RWPE1 (cell line): ENCODE data around the gene BIRC7.

Experiments used
- CTCF ChIA-PET: fragments of 350-600 bp; sonication (Branson Sonifier 250); formaldehyde crosslinking; extraction: SDS; loops from one replicate; lab custom pipeline; 2021; lab: Yijun Ruan, JAX
- POLR2A ChIA-PET: fragments of 400-600 bp; formaldehyde crosslinking; extraction: SDS; loops from one replicate; lab custom pipeline; 2020; ENCODE audit warnings: antibody characterized with exemption; ENCODE audit not compliant: low non-redundant PET; lab: Yijun Ruan, JAX
- DNase-seq: peaks from one replicate; pipeline ENCODE4 v3.0.0; 2012; ENCODE audit warnings: low spot score
- H3K27ac ChIP-seq: fragments of 450-650 bp; 2 replicates; pipeline ENCODE4 v1.5.1; 2017
- CTCF ChIP-seq: fragments of 450-650 bp; conservative IDR thresholded peaks from 2 replicates; pipeline ENCODE4 v1.5.1; 2017; ENCODE audit warnings: low read depth, mild to moderate bottlenecking

The BIRC7 gene

GRCh38 chr20:63202811-63203526 lies 32.7 kb upstream of the BIRC7 start:
- H3K27ac ChIP-seq = no peak overlapping the region
- DNase-seq = no peak
- TF ChIP-seq CTCF = no peak
- ChIA-PET POLR2A (no interaction called here), CTCF (interaction anchor here (0.6 to 1.4 kb wide), 5 partner anchors 10 to 589 kb away, joined by 3 to 7 read pairs (median 3); no protein-coding TSS in a partner anchor)

DNA sequence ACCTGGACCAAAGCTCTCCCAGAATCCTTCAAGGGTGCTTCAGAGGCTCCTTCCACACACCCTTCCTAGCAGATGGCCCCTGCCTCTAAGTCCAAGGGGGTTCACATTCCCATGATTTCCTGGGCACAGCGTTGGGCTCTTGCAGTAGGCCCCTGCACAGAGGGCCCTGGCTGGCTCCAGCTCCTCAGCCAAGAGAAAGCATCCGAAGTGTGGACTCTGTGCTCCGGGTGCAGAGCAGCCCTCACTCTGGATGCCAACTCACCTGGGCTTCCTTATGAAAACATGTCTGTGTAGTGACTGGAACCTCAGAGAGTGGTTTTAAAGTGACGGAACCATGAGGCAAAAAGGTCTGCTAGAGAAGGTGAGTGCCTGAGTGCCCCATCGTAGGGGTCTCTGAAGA lies 31.3 kb upstream of the BIRC7 start:
- ChIA-PET CTCF (interaction anchor here (0.6 to 1.4 kb wide), 3 partner anchors 23 to 941 kb away, joined by 3 read pairs; no protein-coding TSS in a partner anchor), POLR2A (interaction anchor here (0.6 kb wide), 1 partner anchor 13 kb away, joined by 3 read pairs; no protein-coding TSS in a partner anchor)
- no peak for TF ChIP-seq CTCF
- H3K27ac ChIP-seq = 0 out of 2 replicates have a peak overlapping the region, but pooled peaks have one; percentile 3
- DNase-seq = no peak

DNA sequence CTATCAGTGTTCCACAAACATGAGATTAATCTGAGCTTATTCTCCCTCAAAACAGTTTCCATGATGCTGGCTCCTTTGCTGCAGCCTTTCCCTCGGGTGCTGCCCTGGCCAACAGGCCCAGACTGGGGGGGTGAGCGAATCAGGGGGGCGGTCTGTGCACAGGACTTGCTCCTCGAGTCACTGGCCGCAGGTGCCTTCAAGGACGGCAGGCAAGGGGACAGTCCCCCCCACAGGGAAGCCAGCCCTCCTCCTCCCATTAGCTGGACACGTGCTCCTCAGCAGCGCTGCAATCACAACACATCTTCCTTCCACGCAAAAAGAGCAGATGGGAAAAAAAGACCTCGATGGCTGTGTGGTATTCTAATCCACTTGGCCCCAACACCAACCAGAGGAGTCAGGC lies 29.8 kb upstream of the BIRC7 start:
- no peak for TF ChIP-seq CTCF
- ChIA-PET CTCF (interaction anchor here (0.9 to 3.4 kb wide), 3 partner anchors 9 to 103 kb away, joined by 3 to 16 read pairs (median 8); no protein-coding TSS in a partner anchor), POLR2A (no interaction called here)
- no peak for DNase-seq
- no peak overlapping the region for H3K27ac ChIP-seq

DNA sequence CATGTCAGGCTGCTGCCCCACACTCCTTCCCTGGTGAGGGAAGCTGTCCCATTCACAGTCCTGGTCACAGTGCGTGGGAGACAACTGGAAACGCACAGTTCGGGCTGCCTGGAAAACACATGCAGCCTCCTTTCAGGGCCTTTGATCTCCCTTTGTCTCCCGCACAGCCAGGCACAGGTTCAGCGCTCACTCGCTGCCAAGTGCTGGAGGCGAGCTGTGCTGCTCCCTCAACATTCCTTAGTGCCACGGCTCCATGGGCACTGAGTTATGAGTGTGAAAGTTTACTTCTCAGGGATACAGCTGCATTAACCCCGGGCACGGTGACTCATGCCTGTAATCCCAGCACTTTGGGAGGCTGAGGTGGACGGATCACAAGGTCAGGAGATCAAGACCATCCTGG lies 28.8 kb upstream of the BIRC7 start:
- DNase-seq = peak; percentile 90
- TF ChIP-seq CTCF = no peak
- peak overlapping the region; percentile 52 for H3K27ac ChIP-seq
- ChIA-PET POLR2A (no interaction called here), CTCF (interaction anchor here (0.8 to 3.4 kb wide), 5 partner anchors 8 to 56 kb away, joined by 3 to 16 read pairs (median 4); no protein-coding TSS in a partner anchor)

DNA sequence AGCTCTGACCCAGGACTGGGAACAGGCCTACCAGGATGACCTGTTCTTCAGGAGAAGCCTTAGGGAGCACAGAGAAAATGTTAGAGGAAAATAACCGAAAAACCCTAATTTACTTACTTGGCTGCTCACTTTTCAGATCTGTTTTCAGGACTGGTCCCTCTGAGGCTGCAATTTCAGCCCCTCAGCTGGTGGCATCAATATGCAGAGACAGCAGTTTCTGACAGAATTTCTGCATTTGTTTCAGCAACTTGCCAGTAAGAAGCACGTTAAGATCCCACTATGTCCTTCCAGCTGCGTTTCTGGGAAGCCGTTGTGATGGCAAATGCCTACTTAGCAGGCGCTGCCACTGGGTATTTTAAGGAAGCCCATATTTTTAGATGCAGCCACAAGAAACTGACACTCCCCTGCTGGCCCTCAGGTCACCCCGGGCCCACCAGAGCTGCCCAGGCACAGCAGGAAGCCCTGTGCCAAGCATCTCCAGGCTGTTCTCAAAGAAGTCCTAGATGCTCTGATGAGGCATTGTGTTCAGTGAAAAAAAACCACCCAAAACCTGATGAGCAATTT lies 27.3 kb upstream of the BIRC7 start:
- ChIA-PET POLR2A (no interaction called here), CTCF (interaction anchor here (0.5 to 3.4 kb wide), 3 partner anchors 15 to 555 kb away, joined by 3 to 16 read pairs (median 5); no protein-coding TSS in a partner anchor)
- H3K27ac ChIP-seq = peak overlapping the region; percentile 19; the same call in 1 of the 2 replicates
- no peak for DNase-seq
- TF ChIP-seq CTCF = no peak

DNA sequence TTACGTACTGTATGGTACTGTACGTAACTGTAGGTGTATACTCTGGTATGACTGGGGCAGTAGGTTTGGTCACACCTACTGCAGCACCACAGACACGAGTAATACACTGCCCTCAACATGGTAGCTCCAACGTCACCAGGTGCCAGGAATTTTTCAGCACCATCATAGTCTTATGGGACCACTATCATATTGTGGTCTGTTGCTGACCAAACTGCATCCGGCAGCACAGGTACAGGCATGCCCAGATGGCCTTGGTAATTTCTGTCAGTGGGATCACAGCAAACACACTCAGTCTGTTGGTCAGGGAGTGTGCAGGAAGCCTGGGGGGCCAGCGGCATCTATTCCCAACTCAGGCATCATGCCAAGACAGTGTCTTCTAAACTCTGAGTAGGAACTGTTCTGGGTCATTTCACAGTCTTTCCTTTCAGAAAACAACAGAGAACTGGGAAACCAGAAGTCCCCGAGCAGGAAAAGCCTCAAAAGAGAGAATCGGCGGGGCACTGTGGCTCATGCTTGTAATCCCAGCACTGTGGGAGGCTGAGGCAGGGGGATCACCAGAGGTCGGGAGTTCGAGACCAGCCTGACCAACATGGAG lies 25.6 kb upstream of the BIRC7 start:
- TF ChIP-seq CTCF = no peak
- POLR2A ChIA-PET = no interaction called here
- CTCF ChIA-PET = interaction anchor here (1.1 to 1.9 kb wide), 4 partner anchors 13 to 23 kb away, joined by 3 to 12 read pairs (median 4); no protein-coding TSS in a partner anchor
- H3K27ac ChIP-seq = peak overlapping the region; percentile 63
- peak; percentile 46 for DNase-seq
